NCI-H774 (cell line): ENCODE measurements around the gene ADGRD1.
"Not testable (repeated sequence)": the region's sequence is repeated elsewhere in the genome, so short reads cannot be mapped to it uniquely, and the experiment has no call there.

Source experiments
- DNase-seq: peaks from one replicate; lab custom pipeline; 2025; lab: John Stamatoyannopoulos, UW

ADGRD1 gene

GRCh38 chr12:130987151-130987931, 33.6 kb downstream of the ADGRD1 start:
- no peak for DNase-seq

GRCh38 chr12:130988261-130988660, 34.6 kb downstream of the ADGRD1 start:
- no peak for DNase-seq

GRCh38 chr12:130988751-130989150, 35.0 kb downstream of the ADGRD1 start:
- DNase-seq: no peak

- no peak for DNase-seq
Measured at GRCh38 chr12:130989391-130989790, 35.7 kb downstream of the ADGRD1 start.

- no peak for DNase-seq
Measured at GRCh38 chr12:130990034-130990433, 36.3 kb downstream of the ADGRD1 start.

- no peak for DNase-seq
Measured at GRCh38 chr12:130992448-130992847, 38.7 kb downstream of the ADGRD1 start.

GRCh38 chr12:130992979-130993538, 39.4 kb downstream of the ADGRD1 start:
- no peak for DNase-seq

- DNase-seq: peak; percentile 84
Measured at GRCh38 chr12:130993759-130994670, 40.3 kb downstream of the ADGRD1 start.

GRCh38 chr12:130994821-130995375, 41.2 kb downstream of the ADGRD1 start:
- DNase-seq: no peak

GRCh38 chr12:130995386-130995969, 41.8 kb downstream of the ADGRD1 start:
- not testable (repeated sequence) for DNase-seq

- DNase-seq: no peak
Measured at GRCh38 chr12:130998136-130998535, 44.4 kb downstream of the ADGRD1 start.

GRCh38 chr12:131000000-131000486, 46.3 kb downstream of the ADGRD1 start:
- DNase-seq: no peak

- DNase-seq: no peak
Measured at GRCh38 chr12:131001493-131001892, 47.8 kb downstream of the ADGRD1 start.

GRCh38 chr12:131002216-131002631, 48.5 kb downstream of the ADGRD1 start:
- DNase-seq: no peak

- no peak for DNase-seq
Measured at GRCh38 chr12:131003036-131003715, 49.5 kb downstream of the ADGRD1 start.

GRCh38 chr12:131003716-131004045, 50.0 kb downstream of the ADGRD1 start:
- no peak for DNase-seq

GRCh38 chr12:131004166-131004565, 50.5 kb downstream of the ADGRD1 start:
- no peak for DNase-seq

- DNase-seq: no peak
Measured at GRCh38 chr12:131005161-131006035, 51.7 kb downstream of the ADGRD1 start.

GRCh38 chr12:131006036-131006735, 52.5 kb downstream of the ADGRD1 start:
- DNase-seq: no peak
